ENCODE data around the gene TREM1. TPM values are rescaled to one million over a fixed set of nuclear protein-coding genes. Genes with fewer than 3 reads are reported as not detected.

Gene TREM1
- total and polyA plus RNA-seq, 12 donors, result 0.37 to 3.8 (median 0.96) TPM; not detected in 3

- intact Hi-C loops (cut with DNase I), result no loop called here
- 56 to 78% (median 72%) methylated on average over 11 of the region's 11 CpGs for WGBS, 4 donors
- no peak for DNase-seq
- Histone ChIP-seq H3K9me3 (replicated peaks in 1 of 3) (no peaks in the 10 kb centered on the region), H3K36me3 (replicated peaks in 1 of 2) (no peaks in the 10 kb centered on the region), H3K4me1 (replicated peaks in 1 of 2) (no peaks in the 10 kb centered on the region), H3K27me3 (no peaks in the 10 kb centered on the region), H3K4me3 (no peak overlapping the region), H3K27ac (no peak overlapping the region)
- no peak for TF ChIP-seq POLR2A (IDR thresholded peaks at IDR 0.05)
- TF ChIP-seq, protein P1, sequence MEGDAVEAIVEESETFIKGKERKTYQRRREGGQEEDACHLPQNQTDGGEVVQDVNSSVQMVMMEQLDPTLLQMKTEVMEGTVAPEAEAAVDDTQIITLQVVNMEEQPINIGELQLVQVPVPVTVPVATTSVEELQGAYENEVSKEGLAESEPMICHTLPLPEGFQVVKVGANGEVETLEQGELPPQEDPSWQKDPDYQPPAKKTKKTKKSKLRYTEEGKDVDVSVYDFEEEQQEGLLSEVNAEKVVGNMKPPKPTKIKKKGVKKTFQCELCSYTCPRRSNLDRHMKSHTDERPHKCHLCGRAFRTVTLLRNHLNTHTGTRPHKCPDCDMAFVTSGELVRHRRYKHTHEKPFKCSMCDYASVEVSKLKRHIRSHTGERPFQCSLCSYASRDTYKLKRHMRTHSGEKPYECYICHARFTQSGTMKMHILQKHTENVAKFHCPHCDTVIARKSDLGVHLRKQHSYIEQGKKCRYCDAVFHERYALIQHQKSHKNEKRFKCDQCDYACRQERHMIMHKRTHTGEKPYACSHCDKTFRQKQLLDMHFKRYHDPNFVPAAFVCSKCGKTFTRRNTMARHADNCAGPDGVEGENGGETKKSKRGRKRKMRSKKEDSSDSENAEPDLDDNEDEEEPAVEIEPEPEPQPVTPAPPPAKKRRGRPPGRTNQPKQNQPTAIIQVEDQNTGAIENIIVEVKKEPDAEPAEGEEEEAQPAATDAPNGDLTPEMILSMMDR (IDR thresholded peaks at IDR 0.05), result no peak
Observed at GRCh38 chr6:41334482-41335040, 48.1 kb upstream of the TREM1 start.

GRCh38 chr6:41332842-41333736 is 46.6 kb upstream of the TREM1 start:
- Histone ChIP-seq H3K36me3 (replicated peaks in 1 of 2) (no peaks in the 10 kb centered on the region), H3K4me1 (replicated peaks in 1 of 2) (no peaks in the 10 kb centered on the region), H3K27me3 (peaks cover 7% of the 10 kb centered on the region), H3K27ac (no peak overlapping the region), H3K4me3 (no peak overlapping the region), H3K9me3 (replicated peaks in 1 of 3) (no peaks in the 10 kb centered on the region)
- DNase-seq, result no peak
- TF ChIP-seq POLR2A (IDR thresholded peaks at IDR 0.05), result no peak
- TF ChIP-seq, protein P1 (IDR thresholded peaks at IDR 0.05), result no peak
- WGBS, 4 donors, result 76 to 82% (median 78%) methylated on average over 3 to 4 of the region's 4 CpGs
- intact Hi-C loops (cut with DNase I), result no loop called here

- H3K36me3 ChIP-seq (replicated peaks in 1 of 2), result no peaks in the 10 kb centered on the region
- no peak for TF ChIP-seq POLR2A (IDR thresholded peaks at IDR 0.05)
- TF ChIP-seq, protein P1 (IDR thresholded peaks at IDR 0.05), result no peak
- 73 to 77% (median 76%) methylated on average over 7 to 8 of the region's 8 CpGs for WGBS, 4 donors
- no peak for DNase-seq
- no peak overlapping the region for H3K4me3 ChIP-seq
- intact Hi-C loops (cut with DNase I), result no loop called here
- H3K4me1 ChIP-seq (replicated peaks in 1 of 2), result no peaks in the 10 kb centered on the region
- H3K9me3 ChIP-seq (replicated peaks in 1 of 3), result no peaks in the 10 kb centered on the region
- H3K27ac ChIP-seq, result no peak overlapping the region
- peaks cover 7% of the 10 kb centered on the region for H3K27me3 ChIP-seq
Observed at GRCh38 chr6:41332241-41332640, 45.8 kb upstream of the TREM1 start.

DNA sequence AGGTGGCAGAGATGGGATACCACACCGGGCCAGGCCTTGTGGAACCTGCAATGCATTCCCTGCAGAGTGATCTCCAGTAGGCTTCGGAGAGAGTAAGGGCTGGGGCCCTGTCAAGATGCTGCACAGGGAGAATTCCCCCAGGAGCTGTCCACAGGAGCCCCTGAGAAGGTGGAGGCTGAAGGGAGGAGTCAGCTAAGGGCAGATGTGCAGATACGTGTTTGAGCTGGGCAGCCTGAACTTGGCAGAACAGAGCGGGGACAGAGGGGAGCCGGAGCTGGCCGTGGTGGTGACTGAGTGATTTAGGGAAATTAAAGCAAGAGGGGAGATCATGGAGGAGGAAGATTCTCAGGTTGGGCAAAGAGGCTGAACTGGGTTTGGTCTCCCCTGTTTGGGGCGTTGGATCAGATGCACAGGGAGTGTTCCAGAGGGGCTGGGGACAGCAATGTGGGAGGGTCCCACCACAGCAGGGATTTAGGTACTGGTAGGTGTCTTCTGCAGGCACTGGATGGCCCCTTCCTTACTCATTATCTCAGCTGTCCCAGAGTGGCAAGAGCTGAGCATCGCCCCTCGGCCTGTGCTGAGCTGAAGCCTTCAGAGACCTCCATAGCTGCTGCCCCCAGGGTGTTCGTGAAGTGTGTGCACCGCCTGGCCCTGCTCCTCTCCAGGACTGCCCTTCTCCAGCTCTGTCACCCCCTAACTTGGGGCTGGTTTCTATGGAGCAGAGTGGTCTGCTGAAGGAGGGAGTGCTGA is 45.1 kb upstream of the TREM1 start:
- Histone ChIP-seq H3K4me3 (no peak overlapping the region), H3K27ac (no peak overlapping the region), H3K27me3 (peaks cover 7% of the 10 kb centered on the region), H3K4me1 (replicated peaks in 1 of 2) (no peaks in the 10 kb centered on the region), H3K36me3 (replicated peaks in 1 of 2) (no peaks in the 10 kb centered on the region), H3K9me3 (replicated peaks in 1 of 3) (no peaks in the 10 kb centered on the region)
- TF ChIP-seq, protein P1 (IDR thresholded peaks at IDR 0.05), result no peak
- TF ChIP-seq POLR2A (IDR thresholded peaks at IDR 0.05), result no peak
- no peak for DNase-seq
- WGBS, 4 donors, result 88 to 93% (median 90%) methylated on average over 11 of the region's 11 CpGs
- intact Hi-C loops (cut with DNase I), result no loop called here
